GM12892 (cell line): ENCODE data around the gene RELN.

Experiments
- POLR2A ChIP-seq: IDR thresholded peaks from 2 replicates; pipeline ENCODE4 v1.6.1; 2011; ENCODE audit warnings: low read depth, low read length, control low read depth
- POLR2AphosphoS5 ChIP-seq: IDR thresholded peaks from 2 replicates; pipeline ENCODE4 v1.6.1; 2011; ENCODE audit warnings: low read depth, low read length, control low read depth
- TAF1 ChIP-seq: IDR thresholded peaks from 2 replicates; pipeline ENCODE4 v1.6.1; 2011; ENCODE audit warnings: low read depth, mild to moderate bottlenecking, control low read depth, low read length, borderline replicate concordance

- TF ChIP-seq POLR2AphosphoS5 (no peak), POLR2A (no peak), TAF1 (no peak)
These were observed 65.3 kb downstream of the RELN start for GRCh38 chr7:103924184-103924583.
